Heart left ventricle (tissue), 16 donors: Measurements from ENCODE around the gene SLC8A3. TPM values are rescaled to one million over a fixed set of nuclear protein-coding genes. Genes with fewer than 3 reads are reported as not detected.

Experiments
- ATAC-seq, 4 donors: fragments of 200-7000 bp; cut with Tn5 transposase; one replicate each; pipeline ENCODE4 v1.9.1; 2020 to 2022; ENCODE audit warnings: moderate library complexity in 4 of 4, mild to moderate bottlenecking in 3 of 4, moderate number of reproducible peaks in 1 of 4
- DNase-seq, 5 donors: peaks; one replicate each; pipeline ENCODE4 v3.0.0-alpha.2; 2020
- H3K27ac ChIP-seq, 12 donors: fragments of 200-600 bp; sonication (generic) in 4 of 12; one replicate each; pipeline versions ENCODE4 v1.5.0 to v1.8.0; 2016 to 2022; ENCODE audit warnings: mild to moderate bottlenecking in 2 of 12
- H3K27me3 ChIP-seq, 9 donors: fragments of 200-600 bp; sonication (generic) in 2 of 9; one replicate each; pipeline versions ENCODE4 v1.5.1 to v1.8.0; 2016 to 2022; ENCODE audit warnings: mild to moderate bottlenecking in 3 of 9
- H3K36me3 ChIP-seq, 9 donors: fragments of 200-600 bp; sonication (generic) in 2 of 9; one replicate each; pipeline versions ENCODE4 v1.5.0 to v1.8.0; 2018 to 2022; ENCODE audit warnings: mild to moderate bottlenecking in 2 of 9
- H3K4me1 ChIP-seq, 12 donors: fragments of 200-600 bp; sonication (generic) in 4 of 12; one replicate each; pipeline versions ENCODE4 v1.5.0 to v1.8.0; 2016 to 2022; ENCODE audit warnings: mild to moderate bottlenecking in 3 of 12
- H3K4me3 ChIP-seq, 12 donors: fragments of 200-600 bp; sonication (generic) in 4 of 12; one replicate each; pipeline versions ENCODE4 v1.5.0 to v1.8.0; 2017 to 2022; ENCODE audit warnings: mild to moderate bottlenecking in 9 of 12, moderate library complexity in 4 of 12
- H3K9me3 ChIP-seq, 12 donors: fragments of 200-600 bp; sonication (generic) in 4 of 12; one replicate each; pipeline versions ENCODE4 v1.5.0 to v1.8.0; 2016 to 2022; ENCODE audit warnings: mild to moderate bottlenecking in 1 of 12
- POLR2A ChIP-seq, 2 donors: fragments of 450-650 bp; IDR thresholded peaks; one replicate each; pipeline ENCODE4 v1.6.1; 2017; ENCODE audit warnings: antibody characterized with exemption in 2 of 2, mild to moderate bottlenecking in 2 of 2, moderate library complexity in 2 of 2
- WGBS, 4 donors: extraction: QIAGEN DNeasy Blood & Tissue Kit in 2 of 4; methylation state at CpG; one replicate each; pipeline versions ENCODE4 v1.1.5 to v1.1.7; 2013 to 2018; 5-methylcytosine and 5-hydroxymethylcytosine counted together
- intact Hi-C, 10 donors: fragments of 100-400 bp; cut with DNase I; formaldehyde crosslinking; loops; one replicate each; pipeline versions ENCODE4 v1.11.1 to v1.14.2; 2022
- polyA plus RNA-seq, 2 donors: library from polyadenylated mRNA; stranded (reverse); fragments of 200-250 nt; gene quantifications; one replicate each; pipeline ENCODE4 v1.2.3, GENCODE V29; 2013
- total RNA-seq, 9 donors: library from RNA; depleted of rRNA in 2 of 9; stranded (reverse); fragments of >200 nt in 2 of 9; fragmentation: NEBNext Ultra II Directional in 3 of 9; extraction: Animal tissue kit (Norgen Biotek cat#: 25700) in 3 of 9; gene quantifications; one replicate each; pipeline versions ENCODE4 v1.1.0 to v1.2.4, GENCODE V29; 2016 to 2023
- TF ChIP-seq, protein P1 (sequence below), 12 donors: fragments of 200-600 bp; sonication (generic) in 4 of 12; IDR thresholded peaks; one replicate each; pipeline versions ENCODE4 v1.5.0 to v1.8.0; 2018 to 2022; ENCODE audit warnings: antibody characterized with exemption in 12 of 12, mild to moderate bottlenecking in 5 of 12
- donor health status: ischemic (EF 13 %, LVEDD 7.1; RV severe dilation, severe dysfunction).
- donor health status: healthy with polysubstance abuse.
- donor health status: DM: no; HTN: yes; CAD: no.
- donor health status: DM: no; HTN: no; CAD: no.
- donor health status: ischemic (EF 25% LVEDD 6.9; RV normal size, moderate dysfunction).
- donor health status: ischemic (EF 25% LVEDD 5.7; RV mildly dilated, moderate dysfunction).
- donor health status: healthy.
- donor health status: DM: yes; HTN: yes; CAD: no.
- donor health status: ischemic (EF 35%, LVEDD 5.7; RV mildly dilated, moderate dysfunction).
- donor health status: nonischemic (EF 11% LVEDD 7.7; RV severe dilation, severe dysfunction).
- donor health status: DM: yes; HTN: yes; CAD: no.
- donor health status: PGD.
- donor health status: ischemic (EF 29% LVEDD 5.4; RV normal size, mild dysfunction).
- donor health status: nonischemic (EF 23%, LVEDD 6.1; RV moderate dilation, normal function).

The SLC8A3 gene
- total and polyA plus RNA-seq, 11 donors = 0.03 to 0.23 (median 0.11) TPM; not detected in 6

DNA sequence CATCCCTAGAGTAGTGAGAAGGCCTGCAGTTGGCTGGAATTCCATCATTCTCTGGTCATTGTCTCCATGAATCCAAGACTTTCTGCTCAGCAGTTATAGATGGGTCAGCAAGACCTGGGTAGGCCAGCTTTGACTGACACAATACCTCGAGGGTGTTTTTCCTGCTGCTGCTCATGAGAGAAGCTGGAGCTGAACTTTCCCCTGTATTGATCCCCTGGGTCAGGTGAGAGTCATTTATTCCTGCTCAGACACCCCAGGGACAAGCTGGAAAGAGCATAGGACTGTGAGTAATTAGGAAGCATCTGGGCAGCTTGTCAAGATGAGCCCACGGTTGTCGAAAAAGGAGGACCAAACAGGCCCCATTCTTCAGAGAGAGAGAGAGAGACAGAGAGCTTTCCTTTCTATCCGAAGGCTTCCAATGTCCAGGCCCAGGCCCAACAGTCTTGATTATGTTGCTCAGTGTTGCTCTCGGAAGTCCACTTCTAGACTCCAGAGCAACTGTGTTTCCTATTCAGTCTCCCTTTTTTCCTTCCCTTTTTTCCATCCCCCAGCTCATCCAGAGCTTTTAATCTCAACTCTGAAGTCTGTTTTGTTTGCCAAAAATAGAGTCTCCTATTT, 131.1 kb downstream of the SLC8A3 start:
- intact Hi-C loops = no loop called here
- DNase-seq = no peak
- Histone ChIP-seq H3K4me1 (no peaks in the 10 kb centered on the region), H3K4me3 (no peak overlapping the region), H3K27me3 (peaks cover 0 to 23% (median 5%) of the 10 kb centered on the region in 9 donors), H3K9me3 (no peaks in the 10 kb centered on the region), H3K27ac (no peak overlapping the region), H3K36me3 (no peaks in the 10 kb centered on the region)
- WGBS, 4 donors = 68 to 81% (median 76%) methylated on average over 5 of the region's 5 CpGs
- TF ChIP-seq, protein P1, sequence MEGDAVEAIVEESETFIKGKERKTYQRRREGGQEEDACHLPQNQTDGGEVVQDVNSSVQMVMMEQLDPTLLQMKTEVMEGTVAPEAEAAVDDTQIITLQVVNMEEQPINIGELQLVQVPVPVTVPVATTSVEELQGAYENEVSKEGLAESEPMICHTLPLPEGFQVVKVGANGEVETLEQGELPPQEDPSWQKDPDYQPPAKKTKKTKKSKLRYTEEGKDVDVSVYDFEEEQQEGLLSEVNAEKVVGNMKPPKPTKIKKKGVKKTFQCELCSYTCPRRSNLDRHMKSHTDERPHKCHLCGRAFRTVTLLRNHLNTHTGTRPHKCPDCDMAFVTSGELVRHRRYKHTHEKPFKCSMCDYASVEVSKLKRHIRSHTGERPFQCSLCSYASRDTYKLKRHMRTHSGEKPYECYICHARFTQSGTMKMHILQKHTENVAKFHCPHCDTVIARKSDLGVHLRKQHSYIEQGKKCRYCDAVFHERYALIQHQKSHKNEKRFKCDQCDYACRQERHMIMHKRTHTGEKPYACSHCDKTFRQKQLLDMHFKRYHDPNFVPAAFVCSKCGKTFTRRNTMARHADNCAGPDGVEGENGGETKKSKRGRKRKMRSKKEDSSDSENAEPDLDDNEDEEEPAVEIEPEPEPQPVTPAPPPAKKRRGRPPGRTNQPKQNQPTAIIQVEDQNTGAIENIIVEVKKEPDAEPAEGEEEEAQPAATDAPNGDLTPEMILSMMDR (IDR thresholded peaks at IDR 0.05) = no peak
- no peak for TF ChIP-seq POLR2A (IDR thresholded peaks at IDR 0.05)
- no peak for ATAC-seq

DNA sequence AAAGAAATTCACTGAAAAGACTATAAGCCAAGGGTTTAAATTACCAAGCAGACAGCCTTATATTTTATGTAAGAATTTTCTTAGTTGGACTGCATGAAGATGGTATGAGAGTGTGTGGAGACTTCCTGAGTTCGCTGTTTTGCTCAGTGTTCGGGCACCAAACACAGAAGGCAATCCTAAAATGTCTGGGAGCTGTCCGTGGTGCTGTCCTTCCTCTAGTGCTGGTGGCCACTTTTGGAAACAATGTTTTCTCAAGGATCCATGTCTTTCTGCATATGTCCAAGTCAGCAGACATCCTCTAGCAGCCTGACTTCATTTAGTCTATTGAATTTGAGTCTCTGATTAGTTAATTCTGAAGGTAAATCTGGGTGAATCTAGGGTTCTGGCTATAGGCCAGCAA, 135.8 kb downstream of the SLC8A3 start:
- peaks cover 0 to 23% (median 0%) of the 10 kb centered on the region in 9 donors for H3K27me3 ChIP-seq
- DNase-seq = no peak

GRCh38 chr14:70050136-70050535, 138.6 kb downstream of the SLC8A3 start:
- TF ChIP-seq, protein P1 (IDR thresholded peaks at IDR 0.05) = no peak
- TF ChIP-seq POLR2A (IDR thresholded peaks at IDR 0.05) = no peak
- no peaks in the 10 kb centered on the region for H3K9me3 ChIP-seq
- ATAC-seq = no peak
- H3K4me3 ChIP-seq = no peak overlapping the region
- peaks cover 0 to 21% (median 3%) of the 10 kb centered on the region in 9 donors for H3K27me3 ChIP-seq
- H3K4me1 ChIP-seq = no peaks in the 10 kb centered on the region
- H3K36me3 ChIP-seq = no peaks in the 10 kb centered on the region
- WGBS, 4 donors = 62 to 79% (median 70%) methylated on average over 4 of the region's 4 CpGs
- DNase-seq = no peak
- no peak overlapping the region for H3K27ac ChIP-seq
- intact Hi-C loops = no loop called here

More for the DNA sequence above, 135.8 kb downstream of the SLC8A3 start:
- ATAC-seq = no peak
- Histone ChIP-seq H3K36me3 (no peaks in the 10 kb centered on the region), H3K4me3 (no peak overlapping the region), H3K4me1 (no peaks in the 10 kb centered on the region), H3K9me3 (no peaks in the 10 kb centered on the region), H3K27ac (no peak overlapping the region)
- intact Hi-C loops = no loop called here
- TF ChIP-seq, protein P1 (IDR thresholded peaks at IDR 0.05) = no peak
- TF ChIP-seq POLR2A (IDR thresholded peaks at IDR 0.05) = no peak
- WGBS, 4 donors = 16 to 23% (median 19%) methylated on average over 3 of the region's 3 CpGs

DNA sequence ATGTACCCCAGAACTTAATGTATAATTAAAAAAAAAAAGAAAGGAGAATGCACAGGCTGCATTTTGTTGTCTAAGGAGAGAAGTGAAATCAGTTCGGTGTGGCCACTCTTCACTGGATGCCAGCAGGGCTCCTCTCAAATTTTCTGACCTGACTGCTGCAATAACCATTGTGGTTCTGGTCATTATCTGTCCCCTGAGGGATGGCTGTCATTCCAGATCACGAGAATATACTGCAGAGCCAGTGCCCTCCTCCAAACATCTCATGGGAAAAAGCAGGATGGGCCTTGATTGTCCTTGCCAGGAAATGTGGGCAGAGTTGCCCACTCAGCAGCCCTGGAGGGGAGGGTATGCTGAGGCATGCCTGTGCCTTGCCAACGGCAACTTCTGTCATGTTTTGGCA, 139.1 kb downstream of the SLC8A3 start:
- intact Hi-C loops = loop anchor here in 7 of 10 donors (5.0 to 10.0 kb wide), 4 partner anchors 268 to 665 kb away; no protein-coding TSS in a partner anchor
- no peak for DNase-seq
- Histone ChIP-seq H3K9me3 (no peaks in the 10 kb centered on the region), H3K4me3 (no peak overlapping the region), H3K4me1 (no peaks in the 10 kb centered on the region), H3K27me3 (peaks cover 0 to 21% (median 3%) of the 10 kb centered on the region in 9 donors), H3K36me3 (no peaks in the 10 kb centered on the region), H3K27ac (no peak overlapping the region)
- TF ChIP-seq, protein P1 (IDR thresholded peaks at IDR 0.05) = no peak
- TF ChIP-seq POLR2A (IDR thresholded peaks at IDR 0.05) = no peak
- ATAC-seq = no peak
- 55 to 66% (median 62%) methylated on average over 3 of the region's 3 CpGs for WGBS, 4 donors
